H1 (cell line): ENCODE data around the gene SAXO1. TPM values are rescaled to one million over a fixed set of nuclear protein-coding genes. Genes with fewer than 3 reads are reported as not detected.

ENCODE experiments used
- EGR1 ChIP-seq: IDR thresholded peaks from 2 replicates; pipeline ENCODE4 v1.6.1; 2011; ENCODE audit warnings: low read depth, low read length, borderline replicate concordance
- EZH2 ChIP-seq: fragments of 200-600 bp; sonication (generic); IDR thresholded peaks from 2 replicates; pipeline ENCODE4 v1.7.1; 2012; ENCODE audit warnings: low read depth, mild to moderate bottlenecking, moderate library complexity, low read length, inconsistent platforms; ENCODE audit not compliant: severe bottlenecking
- GABPA ChIP-seq: IDR thresholded peaks from 2 replicates; pipeline ENCODE4 v1.6.1; 2011; ENCODE audit warnings: mild to moderate bottlenecking, low read length, moderate library complexity, borderline replicate concordance; ENCODE audit not compliant: insufficient read depth
- KDM1A ChIP-seq: fragments of 200-600, 300-600 bp; sonication (generic); IDR thresholded peaks from 2 replicates; pipeline ENCODE4 v1.7.1; 2016; ENCODE audit warnings: mild to moderate bottlenecking, low read length, borderline replicate concordance
- RFX5 ChIP-seq: IDR thresholded peaks from 2 replicates; pipeline ENCODE4 v1.6.1; 2011; ENCODE audit warnings: low read depth, low read length, improper control_type of control experiment, borderline replicate concordance
- TEAD4 ChIP-seq: IDR thresholded peaks from 2 replicates; pipeline ENCODE4 v1.6.1; 2012; ENCODE audit warnings: low read depth, low read length, inconsistent platforms, mixed read lengths
- polyA plus RNA-seq, 7 experiments: library from polyadenylated mRNA; depleted of rRNA in 3 of 7; stranded (reverse) in 5 of 7; unstranded in 2 of 7; fragments of >200 nt in 5 of 7; fragments of 200-250 nt in 2 of 7; gene quantifications; 1 replicate in 5 of 7; 2 replicates in 1 of 7; 4 replicates in 1 of 7; pipeline versions ENCODE4 v1.2.1 to v1.2.3, GENCODE V29; 2011 to 2013; ENCODE audit warnings: missing spikeins in 2 of 7, mixed read lengths in 2 of 7
- total RNA-seq: library from RNA; stranded (reverse); fragmentation: NEBNext Ultra II Directional; extraction: Animal tissue kit (Norgen Biotek cat#: 25700); gene quantifications from 2 replicates; pipeline ENCODE4 v1.2.1, GENCODE V29; 2021
- TF ChIP-seq, protein P1 (sequence below): IDR thresholded peaks from 2 replicates; pipeline ENCODE4 v1.6.1; 2011; ENCODE audit warnings: low read length, improper control_type of control experiment

Gene SAXO1
- total and polyA plus RNA-seq, 2 of the 8 experiments (the other 6 are each of a cell fraction or from before 2014, with no cell fraction given), result 0.11 to 0.20 TPM

DNA sequence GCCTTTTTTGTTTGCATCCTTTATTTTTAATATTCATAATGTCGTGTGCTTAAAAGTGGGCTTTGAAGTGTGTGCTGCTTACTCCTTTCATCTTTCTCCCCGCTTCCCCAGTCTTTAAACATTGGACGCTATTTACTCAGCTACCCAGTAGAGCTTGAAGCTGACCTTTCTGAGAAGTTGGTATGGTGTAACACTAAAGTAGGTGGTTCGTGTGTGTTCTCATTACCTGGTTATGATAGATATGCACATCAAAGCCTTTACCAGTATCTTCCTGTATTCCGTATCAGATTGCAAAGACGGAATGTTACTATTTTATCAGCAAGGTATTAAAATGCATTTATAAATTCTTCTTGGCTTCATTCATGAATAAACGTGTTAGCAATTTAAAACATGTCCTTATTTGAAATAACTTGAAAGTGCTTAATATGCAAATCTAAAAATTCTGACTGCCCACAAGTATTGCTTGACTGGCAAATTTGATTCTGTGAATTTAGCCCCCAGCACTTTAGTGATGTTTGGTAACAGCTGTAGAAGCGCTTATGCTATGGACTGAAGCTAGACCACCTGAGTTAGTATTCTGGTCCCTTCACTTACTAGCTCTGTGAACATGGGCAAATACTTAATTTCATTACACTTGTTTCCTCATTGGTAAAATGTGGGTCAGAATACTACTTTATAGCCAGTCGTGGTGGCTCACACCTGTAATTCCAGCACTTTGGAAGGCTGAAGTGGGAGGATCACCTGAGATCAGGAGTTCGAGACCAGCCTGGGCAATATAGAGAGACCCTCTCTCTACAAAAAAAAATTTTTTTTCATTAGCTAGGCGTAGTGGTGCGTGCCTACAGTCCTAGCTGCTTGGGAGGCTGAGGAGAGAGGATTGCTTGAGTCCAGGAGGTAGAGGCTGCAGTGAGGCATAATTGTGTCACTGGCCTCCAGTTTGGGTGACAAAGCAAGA is 17.9 kb upstream of the SAXO1 start (continued):
- TF ChIP-seq GABPA (no peak), EZH2 (no peak), TEAD4 (no peak), RFX5 (no peak), EGR1 (no peak), KDM1A (no peak)
- TF ChIP-seq, protein P1, sequence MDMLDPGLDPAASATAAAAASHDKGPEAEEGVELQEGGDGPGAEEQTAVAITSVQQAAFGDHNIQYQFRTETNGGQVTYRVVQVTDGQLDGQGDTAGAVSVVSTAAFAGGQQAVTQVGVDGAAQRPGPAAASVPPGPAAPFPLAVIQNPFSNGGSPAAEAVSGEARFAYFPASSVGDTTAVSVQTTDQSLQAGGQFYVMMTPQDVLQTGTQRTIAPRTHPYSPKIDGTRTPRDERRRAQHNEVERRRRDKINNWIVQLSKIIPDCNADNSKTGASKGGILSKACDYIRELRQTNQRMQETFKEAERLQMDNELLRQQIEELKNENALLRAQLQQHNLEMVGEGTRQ, result no peak
